G401 (cell line): ENCODE results near the gene RPS6KA3. TPM values are rescaled to one million over a fixed set of nuclear protein-coding genes. Genes with fewer than 3 reads are reported as not detected.
"Not testable (repeated sequence)": the region's sequence is repeated elsewhere in the genome, so short reads cannot be mapped to it uniquely, and the experiment has no call there.

ENCODE experiments used
- DNase-seq: peaks from one replicate; pipeline ENCODE4 v3.0.0-alpha.2; 2015; ENCODE audit warnings: low spot score
- in situ Hi-C: cut with HindIII; loops from 2 replicates; pipeline ENCODE4 v1.10.0; 2016; ENCODE audit warnings: low sequenced_read_pairs, mixed read lengths
- total RNA-seq: library from RNA; depleted of rRNA; stranded (reverse); fragments of >200 nt; shearing (Covaris generic); gene quantifications from 2 replicates; pipeline ENCODE4 v1.2.3, GENCODE V29; 2014

The RPS6KA3 gene
- total RNA-seq, 1 experiment from 2014 or later: 15.4 TPM

DNA sequence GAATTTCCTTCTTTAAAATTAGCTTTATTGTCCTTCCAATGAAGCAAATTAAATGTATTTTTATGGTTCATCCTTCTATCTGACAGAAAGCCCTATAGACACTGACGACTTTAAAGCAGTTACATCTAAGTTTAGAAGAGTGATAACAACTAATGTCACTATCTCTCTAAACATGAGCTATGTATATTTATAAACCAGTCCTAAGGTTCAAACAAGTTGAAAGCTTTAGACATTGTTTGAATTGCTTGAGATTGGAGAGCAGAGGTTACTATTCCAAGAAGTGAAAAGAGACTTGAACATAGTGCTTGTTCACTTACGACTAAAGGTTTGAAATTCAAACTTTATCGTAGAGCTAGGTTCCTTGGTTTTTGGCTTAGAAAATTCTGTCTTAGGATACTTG lies 94.8 kb downstream of the RPS6KA3 start:
- DNase-seq: no peak
- in situ Hi-C loops: no loop called here

- in situ Hi-C loops: not testable (repeated sequence)
These were observed 104.2 kb downstream of the RPS6KA3 start for GRCh38 chrX:20162516-20162915.

GRCh38 chrX:20159797-20160385 lies 106.8 kb downstream of the RPS6KA3 start:
- in situ Hi-C loops: no loop called here
- DNase-seq: no peak

More at GRCh38 chrX:20162516-20162915, 104.2 kb downstream of the RPS6KA3 start:
- DNase-seq: not testable (repeated sequence)

DNA sequence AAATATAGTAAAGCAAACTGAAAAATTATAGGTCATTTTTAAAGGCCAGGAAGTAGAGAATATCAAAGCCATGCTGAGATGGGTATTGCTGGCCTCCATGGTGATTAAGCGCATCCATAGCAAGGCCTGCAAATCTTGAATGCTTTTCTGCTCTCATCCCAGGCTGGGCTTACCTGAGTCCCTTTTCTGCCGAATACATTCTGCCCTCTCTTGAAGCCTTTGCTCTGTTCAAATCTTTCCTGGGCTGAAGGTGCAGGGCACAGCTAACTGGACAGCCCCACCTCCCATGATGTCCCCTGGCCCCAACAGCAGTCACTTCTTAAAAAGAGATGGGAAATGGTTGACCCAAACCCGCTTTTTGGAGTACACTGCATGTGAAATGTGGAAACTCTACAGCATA lies 115.0 kb downstream of the RPS6KA3 start:
- in situ Hi-C loops: no loop called here
- no peak for DNase-seq

DNA sequence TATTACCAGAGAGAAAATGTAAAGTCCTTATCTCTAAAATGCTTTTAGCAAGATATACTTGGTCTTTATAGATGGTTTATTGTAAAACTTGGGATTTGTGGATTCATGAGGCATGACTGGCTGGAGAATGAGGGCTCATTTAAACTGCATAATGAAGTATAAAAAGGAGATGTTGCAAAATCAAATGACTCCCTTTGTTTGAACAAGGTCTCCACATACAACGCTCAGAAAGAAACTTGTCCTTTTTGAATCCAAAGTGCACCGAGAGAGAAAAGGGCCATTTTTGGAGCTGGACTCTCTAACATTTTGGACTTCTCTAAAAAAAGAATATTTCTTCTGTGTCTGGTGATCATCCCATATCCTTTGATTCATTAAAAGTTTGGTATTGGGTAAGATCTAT lies 117.4 kb downstream of the RPS6KA3 start:
- no peak for DNase-seq
- in situ Hi-C loops: no loop called here

GRCh38 chrX:20147561-20147960 lies 119.1 kb downstream of the RPS6KA3 start:
- DNase-seq: no peak
- in situ Hi-C loops: no loop called here

GRCh38 chrX:20144491-20144890 lies 122.2 kb downstream of the RPS6KA3 start:
- in situ Hi-C loops: no loop called here
- DNase-seq: no peak

DNA sequence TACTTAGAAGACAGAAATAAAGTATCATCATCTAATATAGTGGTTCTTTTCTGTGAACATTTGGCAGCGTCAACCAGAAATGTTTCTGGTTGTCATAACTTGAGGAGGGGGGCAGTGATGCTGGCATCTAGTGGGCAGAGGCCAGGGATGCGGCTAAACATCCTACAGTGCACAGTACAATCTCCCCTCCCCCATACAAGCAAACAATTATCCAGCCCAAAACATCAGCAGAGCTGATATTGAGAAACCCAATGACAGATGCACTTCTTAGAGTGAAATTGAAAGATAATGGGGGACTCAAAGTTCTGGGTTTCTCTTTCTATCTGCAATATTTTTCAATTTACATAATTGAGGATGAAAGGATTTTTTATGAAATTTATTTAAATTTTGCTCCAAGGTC lies 123.1 kb downstream of the RPS6KA3 start:
- in situ Hi-C loops: no loop called here
- DNase-seq: no peak

- in situ Hi-C loops: no loop called here
These were observed 123.6 kb downstream of the RPS6KA3 start for GRCh38 chrX:20143111-20143510.

DNA sequence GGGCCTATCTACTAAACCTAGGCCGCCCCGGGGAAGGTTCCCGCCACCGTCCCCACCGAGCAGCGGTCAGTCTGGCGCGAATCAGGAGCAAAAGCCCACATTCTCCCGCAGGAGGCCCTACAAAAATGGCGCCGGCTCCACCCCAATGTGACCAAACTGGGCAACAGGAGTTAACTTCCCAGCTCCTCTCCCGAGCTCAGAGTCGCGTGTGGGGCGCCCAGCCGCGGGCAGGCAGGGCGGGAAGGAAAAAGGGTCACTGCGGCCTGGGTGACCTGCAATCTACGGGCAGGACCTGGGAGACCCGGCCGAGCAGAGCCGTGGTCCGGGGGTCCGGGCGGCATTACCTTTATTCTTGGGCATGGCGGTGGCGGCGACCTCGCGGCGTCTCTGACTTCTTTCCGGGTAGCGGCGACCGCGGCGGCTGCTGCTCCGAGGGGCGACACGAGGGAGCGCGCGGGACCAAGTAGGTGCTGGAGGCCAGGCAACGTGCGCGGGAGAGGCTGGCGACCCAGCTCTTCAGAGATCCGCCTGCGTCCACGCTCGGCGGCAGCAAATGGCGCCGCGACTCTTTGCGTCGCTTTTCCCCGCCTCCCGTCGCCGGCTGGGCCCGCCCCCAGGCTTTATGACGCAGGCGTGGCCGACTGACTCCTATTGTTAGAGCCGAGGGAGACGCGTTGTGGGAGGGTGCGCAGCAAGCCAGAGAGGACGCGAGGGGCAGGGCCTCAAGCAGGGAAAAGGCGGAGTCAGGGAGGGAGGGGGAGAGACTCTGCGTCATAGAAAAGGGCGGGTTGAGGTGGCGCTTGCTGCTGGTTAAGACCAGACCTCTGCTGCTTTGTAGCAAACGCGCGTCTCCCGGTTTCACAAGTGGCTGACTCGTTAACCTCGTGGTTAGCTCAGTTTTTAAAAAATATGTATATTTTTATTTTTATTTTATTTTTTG lies 125.2 kb downstream of the RPS6KA3 start, which contains the start of gene EIF1AX:
TSS of gene EIF1AX (minus strand) at position 558 of the 940 bp plus-strand sequence. CDS start at position 360, 198 bp downstream.
- DNase-seq: peak; percentile 98

More at GRCh38 chrX:20143111-20143510, 123.6 kb downstream of the RPS6KA3 start:
- no peak for DNase-seq

GRCh38 chrX:20140420-20140819 lies 126.3 kb downstream of the RPS6KA3 start:
- in situ Hi-C loops: no loop called here
- no peak for DNase-seq

More for the DNA sequence above, 125.2 kb downstream of the RPS6KA3 start, which contains the start of gene EIF1AX:
- in situ Hi-C loops: no loop called here

- no peak for DNase-seq
- in situ Hi-C loops: no loop called here
These were observed 126.7 kb downstream of the RPS6KA3 start for GRCh38 chrX:20139966-20140365.

- in situ Hi-C loops: no loop called here
- DNase-seq: no peak
These were observed 130.8 kb downstream of the RPS6KA3 start for GRCh38 chrX:20135944-20136343.

- in situ Hi-C loops: no loop called here
- DNase-seq: no peak
These were observed 134.0 kb downstream of the RPS6KA3 start for GRCh38 chrX:20132666-20133065.

- in situ Hi-C loops: no loop called here
- no peak for DNase-seq
These were observed 136.4 kb downstream of the RPS6KA3 start for GRCh38 chrX:20130357-20130756.

GRCh38 chrX:20129547-20129946 lies 137.2 kb downstream of the RPS6KA3 start:
- DNase-seq: no peak
- in situ Hi-C loops: no loop called here

GRCh38 chrX:20128670-20129069 lies 138.0 kb downstream of the RPS6KA3 start:
- no peak for DNase-seq
- in situ Hi-C loops: no loop called here

GRCh38 chrX:20127440-20127839 lies 139.3 kb downstream of the RPS6KA3 start:
- in situ Hi-C loops, DNase-seq: not testable (repeated sequence)

- DNase-seq, in situ Hi-C loops: not testable (repeated sequence)
These were observed 139.9 kb downstream of the RPS6KA3 start for GRCh38 chrX:20126833-20127232.

DNA sequence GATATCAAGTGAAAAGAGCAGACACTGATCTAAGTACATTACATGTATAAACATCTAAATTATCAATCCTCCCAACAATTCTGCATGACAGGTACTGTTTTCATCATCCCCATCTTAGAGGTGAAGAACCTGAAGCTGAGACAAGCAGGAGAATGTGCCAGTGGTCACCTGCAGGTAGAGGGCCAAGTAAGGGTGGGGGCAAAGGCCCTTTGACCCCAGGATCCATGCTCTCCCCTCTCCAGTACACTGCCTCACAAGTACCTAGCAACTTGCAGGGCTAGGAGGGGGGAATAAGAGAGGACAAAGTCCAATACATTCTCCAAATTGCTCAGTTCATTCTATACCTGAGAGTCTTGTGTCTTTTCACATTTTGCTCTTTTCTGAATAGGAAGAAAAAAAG lies 141.7 kb downstream of the RPS6KA3 start:
- in situ Hi-C loops: no loop called here
- DNase-seq: no peak
